IPS-18a (cell line): ENCODE measurements around the gene DOK6.

Experiments
- H3K27ac ChIP-seq: one replicate; pipeline ENCODE4 v1.5.1; 2013; ENCODE audit warnings: low read length
- H3K27me3 ChIP-seq: one replicate; pipeline ENCODE4 v1.6.1; 2013; ENCODE audit warnings: mild to moderate bottlenecking, low read length; ENCODE audit not compliant: control insufficient read depth, insufficient read depth
- H3K36me3 ChIP-seq: one replicate; pipeline ENCODE4 v1.6.1; 2013; ENCODE audit warnings: low read depth, low read length; ENCODE audit not compliant: control insufficient read depth
- H3K4me1 ChIP-seq: one replicate; pipeline ENCODE4 v1.6.1; 2013; ENCODE audit warnings: low read depth, low read length; ENCODE audit not compliant: control insufficient read depth
- H3K4me3 ChIP-seq: one replicate; pipeline ENCODE4 v1.5.1; 2013; ENCODE audit warnings: low read length
- H3K9ac ChIP-seq: one replicate; pipeline ENCODE4 v1.6.1; 2013; ENCODE audit warnings: mild to moderate bottlenecking, low read length, moderate library complexity
- H3K9me3 ChIP-seq: one replicate; pipeline ENCODE4 v1.6.1; 2013; ENCODE audit warnings: low read depth, low read length; ENCODE audit not compliant: control insufficient read depth

The DOK6 gene

DNA sequence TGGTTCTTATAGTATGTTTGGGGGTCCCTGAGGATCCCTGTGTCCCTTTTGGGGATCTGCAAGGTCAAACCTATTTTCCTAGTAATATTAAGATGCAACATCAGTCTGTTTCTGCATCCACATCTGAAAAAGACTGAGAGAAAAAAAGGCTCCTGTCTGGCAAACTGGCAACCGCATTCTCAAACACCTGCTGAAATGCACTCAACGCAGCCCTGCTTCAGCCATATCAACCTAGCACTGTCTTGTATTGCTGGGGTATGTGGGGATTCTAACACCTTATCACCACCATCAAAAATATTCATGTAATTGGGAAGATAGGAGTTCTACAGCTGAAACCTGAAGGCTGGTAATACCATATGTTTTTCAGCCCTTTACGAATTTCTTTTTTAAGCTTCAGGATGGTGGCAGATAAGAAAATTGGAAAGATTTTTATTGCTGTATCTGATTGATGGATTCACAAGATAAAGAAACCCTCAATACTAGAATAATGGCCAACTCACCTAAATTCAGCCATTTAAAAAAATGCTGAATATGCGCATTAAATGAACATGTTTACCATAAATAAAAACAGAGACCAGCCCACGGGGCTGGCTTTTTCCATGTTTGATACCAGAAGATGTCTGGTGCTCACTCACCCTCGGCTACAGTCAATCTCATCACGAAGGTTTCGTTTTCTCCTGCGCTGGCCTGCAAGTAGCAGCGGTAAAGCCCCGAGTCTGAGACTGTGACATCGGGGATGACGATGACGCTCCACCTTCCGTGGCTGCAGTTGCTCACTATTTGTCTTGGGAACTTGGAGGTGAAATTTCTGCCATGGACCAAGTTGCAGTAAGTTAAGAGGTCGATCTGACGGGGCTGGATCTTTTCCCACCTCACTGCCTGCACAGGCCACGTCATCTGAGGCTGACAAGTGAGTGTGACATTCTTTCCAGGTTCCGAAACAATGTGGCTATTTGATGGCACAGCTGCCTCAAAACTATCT is 494.7 kb downstream of the DOK6 start:
- no peak overlapping the region for H3K27ac ChIP-seq
- no peak overlapping the region for H3K4me3 ChIP-seq
- no peaks in the 10 kb centered on the region for H3K27me3 ChIP-seq
- H3K36me3 ChIP-seq, result no peaks in the 10 kb centered on the region
- H3K9me3 ChIP-seq, result no peaks in the 10 kb centered on the region
- H3K4me1 ChIP-seq, result no peaks in the 10 kb centered on the region
- no peak overlapping the region for H3K9ac ChIP-seq

DNA sequence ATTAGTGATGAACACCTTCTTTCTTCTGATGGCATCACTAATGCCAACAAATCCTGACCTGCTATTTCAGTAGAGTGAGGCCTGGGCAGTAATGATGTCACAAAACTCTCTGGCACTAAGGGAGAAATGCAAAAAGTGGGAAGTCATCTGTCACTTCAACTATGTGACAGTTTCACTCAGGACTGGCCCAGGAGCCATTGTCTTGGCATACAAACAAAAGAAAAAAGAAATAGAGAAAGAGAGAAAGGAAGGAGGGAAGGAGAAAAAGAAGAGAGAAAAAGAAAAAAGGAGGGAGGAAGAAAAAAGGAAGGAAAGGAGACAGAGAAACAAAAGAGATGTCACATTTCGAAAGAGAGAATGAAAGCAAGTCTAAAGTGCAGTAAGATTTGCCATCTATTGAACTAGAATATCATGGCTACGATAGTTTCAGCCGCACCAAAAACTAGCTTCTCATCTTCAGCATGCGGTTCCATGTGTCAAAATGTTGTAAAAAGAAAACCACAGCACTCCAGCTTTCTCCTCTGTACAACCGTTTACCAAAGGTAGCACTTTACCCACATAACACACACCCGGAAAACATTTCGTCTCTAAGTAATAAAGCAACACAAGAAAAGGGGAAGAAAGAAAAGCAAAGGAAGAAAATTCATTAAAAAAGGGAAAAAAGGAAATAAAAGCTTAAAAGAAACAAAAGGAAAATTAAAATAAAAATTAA is 496.9 kb downstream of the DOK6 start:
- Histone ChIP-seq H3K36me3 (no peaks in the 10 kb centered on the region), H3K9me3 (no peaks in the 10 kb centered on the region), H3K4me3 (no peak overlapping the region), H3K27me3 (no peaks in the 10 kb centered on the region), H3K27ac (no peak overlapping the region), H3K4me1 (no peaks in the 10 kb centered on the region), H3K9ac (no peak overlapping the region)

DNA sequence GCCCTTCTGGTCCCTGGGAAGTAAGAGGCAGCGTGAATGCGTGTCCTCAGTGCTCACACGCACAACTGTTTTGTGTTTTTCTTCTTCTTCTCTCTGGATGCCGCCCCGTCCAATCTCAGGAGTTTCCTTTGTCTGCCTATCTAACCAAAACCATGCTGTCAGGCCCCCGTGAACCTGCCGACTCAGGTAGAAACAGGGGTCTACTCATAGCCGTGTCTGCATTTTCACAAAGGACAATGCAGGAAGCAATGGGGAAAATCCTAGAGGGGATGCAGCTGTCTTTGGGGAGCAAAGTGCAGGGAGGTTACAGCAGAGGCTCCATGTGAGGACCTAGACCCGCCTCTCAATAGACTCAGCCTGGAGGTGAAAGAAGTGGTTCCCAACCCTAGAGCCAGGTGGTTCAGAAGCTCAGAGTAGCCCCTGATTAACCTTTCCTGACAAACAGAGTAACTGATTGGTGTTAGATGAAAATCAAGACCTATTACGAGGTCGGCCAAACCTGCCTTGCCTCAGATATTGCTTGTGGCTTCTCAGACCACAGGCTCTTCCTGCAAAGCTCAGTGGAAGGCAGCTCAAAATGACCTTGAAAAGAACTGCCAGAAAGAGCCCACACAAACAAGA is 497.7 kb downstream of the DOK6 start:
- Histone ChIP-seq H3K27me3 (no peaks in the 10 kb centered on the region), H3K9ac (no peak overlapping the region), H3K36me3 (no peaks in the 10 kb centered on the region), H3K9me3 (no peaks in the 10 kb centered on the region), H3K4me1 (no peaks in the 10 kb centered on the region), H3K4me3 (no peak overlapping the region), H3K27ac (no peak overlapping the region)
